Fibroblast of lung (primary cell): ENCODE measurements around the gene IFITM5. TPM values are rescaled to one million over a fixed set of nuclear protein-coding genes. Genes with fewer than 3 reads are reported as not detected.
"Not testable (repeated sequence)": the region's sequence is repeated elsewhere in the genome, so short reads cannot be mapped to it uniquely, and the experiment has no call there.

Source experiments
- DNase-seq, 2 donors: peaks; one replicate each; pipeline versions ENCODE4 v3.0.0 to v3.0.0-alpha.2; 2010; ENCODE audit warnings: low read depth in 2 of 2
- H2AFZ ChIP-seq: 2 replicates; pipeline ENCODE4 v1.5.1; 2012; ENCODE audit warnings: low read length, control low read depth, inconsistent platforms
- H3K27ac ChIP-seq: 2 replicates; pipeline ENCODE4 v1.5.1; 2011; ENCODE audit warnings: low read length, control low read depth; ENCODE audit not compliant: insufficient read depth
- H3K27me3 ChIP-seq: 2 replicates; pipeline ENCODE4 v1.5.1; 2011; ENCODE audit warnings: mild to moderate bottlenecking, low read length; ENCODE audit not compliant: control insufficient read depth, insufficient read depth
- H3K36me3 ChIP-seq: 2 replicates; pipeline ENCODE4 v1.5.1; 2011; ENCODE audit warnings: low read length; ENCODE audit not compliant: control insufficient read depth, insufficient read depth
- H3K4me1 ChIP-seq: 2 replicates; pipeline ENCODE4 v1.5.1; 2011; ENCODE audit warnings: low read length; ENCODE audit not compliant: control insufficient read depth, insufficient read depth; ENCODE audit errors: extremely low read depth
- H3K4me2 ChIP-seq: 2 replicates; pipeline ENCODE4 v1.5.1; 2011; ENCODE audit warnings: low read length, control low read depth; ENCODE audit not compliant: insufficient read depth; ENCODE audit errors: extremely low read depth
- H3K4me3 ChIP-seq, 4 experiments: fragments of 200-600 bp in 1 of 4; sonication (generic) in 1 of 4; replicated peaks in 1 of 4; 2 replicates each; pipeline ENCODE4 v1.5.1; 2011 to 2016; ENCODE audit warnings: low read length in 4 of 4, low read depth in 3 of 4, mild to moderate bottlenecking in 3 of 4, control low read depth in 2 of 4, inconsistent platforms in 1 of 4, mixed read lengths in 1 of 4; ENCODE audit not compliant: insufficient read depth in 1 of 4; ENCODE audit errors: control extremely low read depth in 1 of 4
- H3K79me2 ChIP-seq: 2 replicates; pipeline ENCODE4 v1.5.1; 2012; ENCODE audit warnings: mild to moderate bottlenecking, low read length, inconsistent platforms; ENCODE audit not compliant: control insufficient read depth, insufficient read depth
- H3K9ac ChIP-seq: 2 replicates; pipeline ENCODE4 v1.5.1; 2011; ENCODE audit warnings: mild to moderate bottlenecking, low read length, control low read depth; ENCODE audit not compliant: insufficient read depth
- H3K9me3 ChIP-seq: 2 replicates; pipeline ENCODE4 v1.5.1; 2012; ENCODE audit warnings: low read depth, low read length; ENCODE audit not compliant: control insufficient read depth, insufficient read depth
- H4K20me1 ChIP-seq: 2 replicates; pipeline ENCODE4 v1.5.1; 2011; ENCODE audit warnings: low read length; ENCODE audit not compliant: control insufficient read depth, insufficient read depth; ENCODE audit errors: extremely low read depth
- CTCF ChIP-seq, 2 donors: IDR thresholded peaks in 1 of 2; conservative IDR thresholded peaks in 1 of 2; 1 replicate in 1 of 2; 2 replicates in 1 of 2; pipeline ENCODE4 v1.5.1; 2011 to 2012; ENCODE audit warnings: low read length in 2 of 2, control low read depth in 1 of 2, inconsistent platforms in 1 of 2, low read depth in 1 of 2, mild to moderate bottlenecking in 1 of 2
- EZH2 ChIP-seq: IDR thresholded peaks from 2 replicates; pipeline ENCODE4 v1.5.1; 2012; ENCODE audit warnings: low read length, control low read depth, mild to moderate bottlenecking; ENCODE audit errors: missing control alignments
- polyA plus RNA-seq, 2 donors: library from polyadenylated mRNA; depleted of rRNA in 1 of 2; stranded (reverse) in 1 of 2; unstranded in 1 of 2; fragments of >200 nt; gene quantifications; 2 replicates each; pipeline ENCODE4 v1.2.1, GENCODE V29; 2011 to 2012; ENCODE audit warnings: missing spikeins in 1 of 2
- total RNA-seq: library from RNA; depleted of rRNA; stranded (reverse); fragments of >200 nt; gene quantifications from 2 replicates; pipeline ENCODE4 v1.2.1, GENCODE V29; 2014

Gene IFITM5
- total and polyA plus RNA-seq, 2 donors (not counting 1 experiment from before 2014, with no cell fraction given), result 0.50 TPM; not detected in 1

- not testable (repeated sequence) for H2AFZ ChIP-seq, H3K4me1 ChIP-seq, H3K36me3 ChIP-seq, DNase-seq, H4K20me1 ChIP-seq, H3K9me3 ChIP-seq, H3K27me3 ChIP-seq
- Histone ChIP-seq H3K4me2 (peak overlapping the region; percentile 92), H3K9ac (peak overlapping the region; percentile 79), H3K27ac (peak overlapping the region; percentile 94), H3K79me2 (peaks cover 12% of the 10 kb centered on the region), H3K4me3 (peak overlapping the region; percentile 48 to 88 (median 82))
These were observed 20.0 kb upstream of the IFITM5 start for GRCh38 chr11:319121-319887.

- H3K27me3 ChIP-seq, H4K20me1 ChIP-seq, H2AFZ ChIP-seq, H3K4me1 ChIP-seq, DNase-seq, H3K9me3 ChIP-seq, H3K36me3 ChIP-seq: not testable (repeated sequence)
- Histone ChIP-seq H3K27ac (peak overlapping the region; percentile 51), H3K79me2 (peaks cover 12% of the 10 kb centered on the region), H3K4me2 (peak overlapping the region; percentile 25), H3K4me3 (peak overlapping the region in 3 of 4 experiments; percentile 46 to 83 (median 82)), H3K9ac (peak overlapping the region; percentile 66)
These were observed 19.2 kb upstream of the IFITM5 start for GRCh38 chr11:318405-319120.

GRCh38 chr11:317668-318404 lies 18.5 kb upstream of the IFITM5 start:
- Histone ChIP-seq H3K4me3 (peak overlapping the region in 1 of 4 experiments; percentile 44), H3K79me2 (peaks cover 12% of the 10 kb centered on the region)
- H3K27me3 ChIP-seq, H4K20me1 ChIP-seq, H3K27ac ChIP-seq, H3K9me3 ChIP-seq, H3K36me3 ChIP-seq, H3K4me1 ChIP-seq, H2AFZ ChIP-seq, H3K4me2 ChIP-seq, DNase-seq, H3K9ac ChIP-seq: not testable (repeated sequence)

GRCh38 chr11:316891-317301 lies 17.6 kb upstream of the IFITM5 start:
- Histone ChIP-seq H3K36me3 (peaks cover 1% of the 10 kb centered on the region), H3K27ac (no peak overlapping the region), H3K9me3 (no peaks in the 10 kb centered on the region), H3K4me1 (peaks cover 10% of the 10 kb centered on the region), H3K4me2 (no peak overlapping the region), H3K79me2 (peaks cover 12% of the 10 kb centered on the region), H4K20me1 (no peaks in the 10 kb centered on the region), H3K9ac (no peak overlapping the region), H2AFZ (no peak overlapping the region), H3K4me3 (no peak overlapping the region), H3K27me3 (no peaks in the 10 kb centered on the region)
- DNase-seq, result no peak
- TF ChIP-seq EZH2, result no peak
- TF ChIP-seq CTCF (conservative IDR thresholded peaks at IDR 0.05 in 1 of 2, IDR thresholded peaks at IDR 0.05 in 1 of 2; ENCODE audit: low read depth in 1 of 2, low read length in 2 of 2), result no peak
